ENCODE results near the gene POLR3H.
"Not testable (repeated sequence)": the region's sequence is repeated elsewhere in the genome, so short reads cannot be mapped to it uniquely, and the experiment has no call there.

Gene POLR3H

DNA sequence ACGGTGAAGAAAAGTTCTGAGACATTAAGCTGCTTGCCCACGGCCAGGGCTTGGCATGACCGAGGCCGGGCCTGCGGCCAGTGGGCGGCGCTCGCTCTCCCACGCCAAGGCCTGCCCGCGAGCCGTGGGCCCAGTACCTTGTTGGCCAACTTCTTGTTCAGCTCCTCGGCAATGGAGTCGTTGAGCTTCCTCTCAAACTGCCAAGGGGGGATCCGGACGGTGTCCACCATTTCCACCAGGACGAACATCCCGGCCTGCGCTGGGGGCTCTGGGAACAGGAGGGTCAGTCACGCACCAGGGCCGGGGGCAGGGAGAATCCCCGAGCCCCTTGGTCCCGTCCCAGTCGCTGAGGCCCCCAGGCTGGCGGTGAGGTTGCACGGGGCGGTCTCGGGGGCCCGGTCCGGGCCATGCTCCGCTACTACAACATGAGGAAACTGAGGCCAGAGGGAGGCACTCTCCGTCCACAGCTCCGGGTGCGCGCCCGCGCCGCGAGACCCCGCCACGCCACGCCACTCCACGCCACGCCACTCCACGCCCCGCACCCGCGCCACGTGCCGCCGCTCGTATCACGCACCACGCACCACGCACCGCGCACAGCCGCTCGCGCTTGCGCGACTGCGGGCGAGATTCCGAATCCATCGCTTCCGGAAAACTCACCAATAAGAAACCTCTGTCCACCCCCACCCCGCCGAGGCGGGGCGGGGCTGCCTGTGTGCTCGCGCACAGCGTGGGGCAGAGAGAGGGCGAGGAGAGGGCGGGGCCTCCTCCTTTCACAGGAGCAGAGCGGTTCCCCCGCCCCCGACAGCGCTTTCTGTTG is at the start of gene POLR3H:
POLR3H (minus strand) TSS at position 617 of the 817 bp plus-strand sequence; CDS start at position 248, 369 bp downstream.
- peak; percentile 97 for DNase-seq

DNA sequence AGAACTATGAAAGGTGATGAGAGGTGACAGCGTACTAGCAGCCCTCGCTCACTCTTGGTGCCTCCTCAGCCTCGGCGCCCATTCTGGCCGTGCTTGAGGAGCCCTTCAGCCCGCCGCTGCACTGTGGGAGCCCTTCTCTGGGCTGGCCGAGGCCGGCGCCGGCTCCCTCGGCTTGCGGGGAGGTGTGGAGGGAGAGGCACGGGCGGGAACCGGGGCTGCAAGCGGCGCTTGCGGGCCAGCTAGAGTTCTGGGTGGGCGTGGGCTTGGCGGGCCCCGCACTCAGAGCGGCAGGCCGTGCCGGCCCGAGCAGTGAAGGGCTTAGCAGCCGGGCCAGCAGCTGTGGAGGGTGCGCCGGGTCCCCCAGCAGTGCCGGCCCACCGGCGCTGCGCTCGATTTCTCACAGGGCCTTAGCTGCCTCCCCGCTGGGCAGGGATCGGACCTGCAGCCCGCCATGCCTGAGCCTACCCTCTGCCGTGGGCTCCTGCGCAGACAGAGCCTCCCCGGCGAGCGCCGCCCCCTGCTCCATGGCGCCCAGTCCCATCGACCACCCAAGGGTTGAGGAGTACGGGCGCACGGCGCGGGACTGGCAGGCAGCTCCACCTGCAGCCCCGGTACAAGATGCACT is 49.2 kb upstream of the POLR3H start:
- not testable (repeated sequence) for DNase-seq

DNA sequence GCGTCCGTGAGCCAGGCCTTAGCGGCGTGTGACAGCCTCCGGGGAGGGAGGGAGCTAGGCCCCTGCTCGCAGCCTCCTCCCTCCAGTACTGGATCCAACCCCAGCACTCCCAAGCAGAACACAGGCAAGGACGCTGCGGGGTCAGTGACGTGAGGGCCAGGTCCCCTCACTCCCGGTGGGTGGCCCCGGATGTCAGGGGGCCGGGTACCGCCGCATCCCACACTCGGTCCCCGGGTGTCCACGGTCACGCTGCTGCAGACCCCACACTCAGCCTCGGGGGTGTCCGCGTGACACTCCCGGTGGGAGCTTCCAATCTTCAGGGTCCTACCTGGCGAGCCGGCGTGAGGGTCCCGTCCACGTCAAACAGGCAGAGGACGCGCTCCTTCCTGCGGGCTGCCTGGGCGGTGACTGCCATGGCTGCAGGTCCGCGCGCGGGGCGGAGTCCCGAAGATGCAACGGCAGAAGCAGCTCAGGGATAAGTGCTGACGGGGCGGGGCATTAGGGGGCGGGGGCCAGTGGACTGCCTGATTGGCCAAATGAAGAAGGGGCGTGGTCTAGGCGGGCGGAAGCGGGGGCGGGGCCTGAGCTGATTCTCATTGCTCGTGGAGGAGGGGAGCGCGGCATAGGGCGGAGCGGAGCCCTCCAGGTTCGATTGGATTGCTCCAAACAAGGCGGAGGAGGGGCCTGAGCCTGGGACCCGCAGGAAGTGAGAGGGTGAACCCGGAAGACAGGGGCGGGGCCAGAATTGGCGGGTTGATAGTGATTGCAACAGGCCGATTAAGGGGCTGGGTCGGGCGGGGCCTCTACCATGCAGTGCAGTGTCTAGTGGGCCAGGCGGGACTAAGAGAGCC is 45.3 kb upstream of the POLR3H start, which contains the start of gene PMM1:
PMM1 (minus strand) TSS at position 450 of the 851 bp plus-strand sequence; CDS start at position 415, 35 bp downstream.
- DNase-seq: peak; percentile 100

DNA sequence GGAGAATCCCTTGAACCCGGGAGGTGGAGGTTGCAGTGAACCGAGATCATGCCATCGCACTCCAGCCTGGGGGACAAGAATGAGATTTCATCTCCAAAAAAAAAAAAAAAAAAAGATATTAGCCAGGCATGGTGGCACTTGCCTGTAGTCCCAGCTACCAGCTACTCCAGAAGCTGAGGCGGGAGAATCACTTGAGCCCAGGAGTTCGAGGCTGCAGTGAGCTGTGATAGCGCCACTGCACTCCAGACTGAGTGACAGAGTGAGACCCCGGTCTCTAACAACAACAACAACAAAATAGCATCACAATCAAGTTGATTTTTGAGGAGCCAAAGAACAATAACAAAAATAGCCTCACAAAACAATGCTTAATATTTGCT is 43.1 kb upstream of the POLR3H start:
- DNase-seq: no peak

DNA sequence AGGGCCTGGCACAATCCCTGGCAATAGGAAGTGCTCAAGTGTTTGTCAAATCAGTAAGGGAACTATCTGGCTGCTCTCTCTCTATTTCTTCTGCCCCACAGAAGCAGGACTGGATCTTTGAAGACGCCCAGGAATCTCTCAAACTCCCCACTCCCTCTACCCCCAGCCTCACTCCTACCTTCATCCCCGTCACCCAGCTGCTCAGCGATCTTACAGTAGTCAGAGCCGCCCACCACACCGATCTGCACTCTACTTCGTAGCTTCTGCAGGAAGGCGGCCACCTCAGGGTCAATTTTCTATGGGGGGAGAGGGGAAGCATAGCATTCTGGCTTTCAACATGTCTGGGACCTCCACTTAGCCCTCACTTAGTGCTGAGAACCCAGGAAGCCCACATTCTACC is 41.6 kb upstream of the POLR3H start:
- DNase-seq: no peak

GRCh38 chr22:41584881-41585280 is 40.6 kb upstream of the POLR3H start:
- no peak for DNase-seq

DNA sequence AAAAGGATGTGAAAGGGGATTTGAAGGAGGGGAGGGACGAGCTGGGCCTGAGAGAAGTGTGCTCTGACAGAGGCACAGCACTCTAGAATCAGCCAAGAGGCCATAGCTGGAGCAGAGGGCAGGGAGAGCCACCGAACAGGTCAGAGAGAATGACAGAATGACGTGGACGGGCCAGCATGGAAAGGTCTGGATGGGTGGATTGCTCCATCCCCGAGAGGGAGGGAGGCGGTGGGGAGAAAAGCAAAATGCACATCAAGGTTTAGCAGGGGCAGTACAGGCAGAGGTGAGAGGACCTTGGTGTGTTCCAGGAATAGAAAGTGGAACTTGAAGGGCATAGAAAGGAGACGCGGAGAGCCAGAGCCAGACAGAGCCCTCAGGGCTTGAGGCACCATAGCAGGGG is 38.4 kb upstream of the POLR3H start:
- DNase-seq: no peak

GRCh38 chr22:41579997-41580355 is 35.7 kb upstream of the POLR3H start:
- DNase-seq: no peak

GRCh38 chr22:41579297-41579996 is 35.2 kb upstream of the POLR3H start:
- DNase-seq: no peak

- DNase-seq: no peak
Measured at GRCh38 chr22:41578818-41579217, 34.5 kb upstream of the POLR3H start.

GRCh38 chr22:41578114-41578513 is 33.8 kb upstream of the POLR3H start:
- DNase-seq: no peak

DNA sequence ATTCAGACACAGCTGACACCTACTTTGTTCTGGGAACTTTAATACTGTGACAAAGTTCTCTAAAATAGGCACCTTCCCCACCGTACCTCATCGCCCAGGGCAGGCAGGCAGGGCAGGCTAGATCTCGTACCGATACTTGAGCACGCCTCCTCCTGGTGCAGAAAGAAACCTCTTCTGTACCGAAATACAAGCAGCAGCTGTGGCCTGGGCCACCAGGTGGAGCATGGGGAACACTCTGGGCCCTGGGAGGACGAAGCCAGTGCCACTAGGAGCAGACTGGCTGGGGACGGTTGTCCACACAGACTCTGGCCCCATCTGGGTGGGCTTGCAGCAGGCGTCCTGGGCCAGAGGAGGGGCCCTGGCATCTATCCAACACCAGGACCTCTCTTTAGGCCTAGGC is 32.6 kb upstream of the POLR3H start:
- DNase-seq: no peak

GRCh38 chr22:41575533-41575932 is 31.3 kb upstream of the POLR3H start:
- DNase-seq: no peak

- DNase-seq: no peak
Measured at GRCh38 chr22:41574847-41575381, 30.6 kb upstream of the POLR3H start.

- DNase-seq: no peak
Measured at GRCh38 chr22:41573677-41574076, 29.4 kb upstream of the POLR3H start.

GRCh38 chr22:41572305-41572704 is 28.0 kb upstream of the POLR3H start:
- DNase-seq: not testable (repeated sequence)

DNA sequence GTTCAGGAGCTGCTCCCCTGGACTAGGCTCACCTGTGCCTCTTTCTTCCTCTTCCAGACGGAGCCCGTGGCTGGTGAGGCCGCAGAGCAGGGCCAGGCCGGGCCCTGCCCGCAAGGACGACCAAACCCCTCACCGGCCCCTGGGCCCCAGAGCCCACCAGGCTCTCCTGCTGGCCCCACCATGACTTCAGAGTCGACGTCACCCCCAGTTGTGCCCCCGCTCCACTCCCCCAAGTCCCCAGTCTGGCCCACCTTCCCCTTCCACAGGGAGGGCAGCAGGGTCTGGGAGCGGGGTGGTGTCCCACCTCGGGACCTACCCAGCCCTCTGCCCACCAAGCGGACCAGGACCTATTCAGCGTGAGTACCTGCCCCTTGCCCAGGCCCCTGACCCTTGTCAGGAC is 27.5 kb upstream of the POLR3H start:
- no peak for DNase-seq

DNA sequence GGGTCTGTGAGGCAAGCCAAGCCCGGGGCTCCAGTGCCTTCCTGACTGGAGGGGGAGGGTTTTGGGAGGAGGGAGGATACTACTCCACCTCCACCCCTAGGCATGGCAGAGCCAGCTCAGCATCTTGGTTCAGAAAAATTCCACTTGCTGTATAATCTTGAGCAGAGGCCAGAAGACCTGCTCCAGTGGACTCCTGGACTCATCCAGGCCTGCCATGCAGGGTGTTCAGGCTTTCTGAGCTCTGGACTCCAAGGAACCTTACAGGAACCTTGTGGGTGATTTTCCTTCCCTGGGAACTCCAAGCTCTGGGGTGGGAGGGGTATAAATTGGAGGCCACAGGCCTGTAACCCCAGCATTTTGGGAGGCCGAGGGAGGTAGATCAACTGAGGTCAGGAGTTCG is 26.0 kb upstream of the POLR3H start:
- no peak for DNase-seq

DNA sequence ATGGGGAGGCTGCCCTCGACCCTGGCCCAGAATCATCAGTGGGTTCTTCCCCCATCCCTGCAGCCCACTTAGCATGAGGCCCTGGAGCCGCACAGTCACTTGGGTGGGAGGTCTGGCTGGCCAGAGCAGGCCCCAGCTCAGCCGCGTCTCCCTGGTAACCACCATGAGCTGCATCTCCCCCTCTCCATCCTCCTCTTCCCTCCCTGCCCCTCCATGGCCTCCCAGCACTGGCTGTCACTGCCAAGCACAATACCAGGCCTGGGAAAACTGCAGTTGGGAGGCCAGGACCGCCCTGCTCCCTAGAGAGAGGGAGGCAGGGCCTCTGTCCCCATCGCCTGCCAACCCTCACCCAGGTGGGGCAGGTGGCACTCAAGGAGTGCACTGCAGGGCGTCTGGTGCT is 24.5 kb upstream of the POLR3H start:
- no peak for DNase-seq

DNA sequence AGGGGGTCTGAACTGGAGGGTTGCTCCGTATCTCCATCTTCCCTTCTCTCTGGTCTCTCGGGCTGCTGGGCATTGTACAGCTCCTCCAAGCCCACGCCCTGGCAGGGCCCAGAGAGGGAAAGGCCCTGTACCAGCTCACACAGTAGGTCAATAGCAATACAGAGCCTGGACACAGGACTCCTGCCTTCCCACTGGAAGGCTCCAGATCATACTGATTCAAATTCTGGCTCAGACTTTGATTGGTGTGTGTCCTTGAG is 23.2 kb upstream of the POLR3H start:
- no peak for DNase-seq

DNA sequence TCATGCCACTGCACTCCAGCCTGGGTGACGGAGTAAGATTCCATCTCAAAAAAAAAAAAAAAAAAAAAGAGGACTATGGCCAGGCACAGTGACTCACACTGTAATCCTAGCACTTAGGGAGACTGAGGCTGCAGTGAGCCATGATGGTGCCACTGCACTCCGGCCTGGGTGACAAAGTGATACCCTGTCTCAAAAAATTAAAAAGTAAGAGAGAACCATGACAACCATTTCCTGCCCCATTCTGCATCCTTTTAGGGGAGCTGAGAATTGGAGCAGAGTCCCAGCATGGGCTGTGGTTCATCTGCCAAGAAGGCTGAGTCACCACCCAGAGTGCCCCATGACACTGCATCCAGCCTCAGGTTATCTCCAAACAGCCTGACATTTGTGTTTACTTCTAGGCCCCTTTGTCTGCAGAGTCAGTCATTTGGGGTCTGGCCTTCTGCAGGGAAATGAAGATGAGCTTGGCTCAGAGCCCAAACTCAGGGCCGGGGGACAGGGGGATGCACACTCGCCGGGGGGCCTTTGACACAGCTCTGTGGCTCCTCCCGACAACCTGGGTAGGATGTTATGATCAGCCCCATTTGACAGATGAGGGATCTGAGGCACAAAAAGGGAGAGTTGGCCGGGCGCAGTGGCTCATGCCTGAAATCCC is 21.3 kb upstream of the POLR3H start:
- no peak for DNase-seq

DNA sequence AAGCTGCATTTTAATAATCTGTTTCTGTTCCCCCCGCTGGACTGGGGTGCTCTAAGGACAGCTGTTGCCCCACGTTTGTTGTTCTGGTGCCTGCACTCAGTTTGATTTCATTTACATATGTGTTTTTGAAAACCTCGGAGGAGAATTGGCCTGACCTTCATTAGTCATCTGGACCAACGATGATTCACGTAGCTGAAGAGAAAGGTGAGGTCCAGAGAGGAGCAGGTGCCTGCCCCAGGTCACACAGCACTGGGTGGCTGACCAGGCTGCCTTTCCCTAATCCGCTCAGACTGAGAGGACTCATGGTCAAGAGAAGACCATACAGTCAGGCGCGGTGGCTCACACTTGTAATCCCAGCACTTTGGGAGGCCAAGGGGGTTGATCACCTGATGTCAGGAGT is 20.3 kb upstream of the POLR3H start:
- DNase-seq: no peak

Measured in activated CD8-positive, alpha-beta memory T cell treated with anti-CD3 and anti-CD28 coated beads for 24 hours (primary cell).